Measurements from ENCODE around the gene SLC35F3. TPM values are rescaled to one million over a fixed set of nuclear protein-coding genes. Genes with fewer than 3 reads are reported as not detected.

The SLC35F3 gene
- total RNA-seq, 1 donor from 2014 or later, result 0.36 TPM

GRCh38 chr1:234270581-234271242 lies 366.2 kb downstream of the SLC35F3 start:
- no peak overlapping the region for H3K4me3 Mint-ChIP-seq (ENCODE audit: unreplicated experiment)
- TF ChIP-seq, protein P1, sequence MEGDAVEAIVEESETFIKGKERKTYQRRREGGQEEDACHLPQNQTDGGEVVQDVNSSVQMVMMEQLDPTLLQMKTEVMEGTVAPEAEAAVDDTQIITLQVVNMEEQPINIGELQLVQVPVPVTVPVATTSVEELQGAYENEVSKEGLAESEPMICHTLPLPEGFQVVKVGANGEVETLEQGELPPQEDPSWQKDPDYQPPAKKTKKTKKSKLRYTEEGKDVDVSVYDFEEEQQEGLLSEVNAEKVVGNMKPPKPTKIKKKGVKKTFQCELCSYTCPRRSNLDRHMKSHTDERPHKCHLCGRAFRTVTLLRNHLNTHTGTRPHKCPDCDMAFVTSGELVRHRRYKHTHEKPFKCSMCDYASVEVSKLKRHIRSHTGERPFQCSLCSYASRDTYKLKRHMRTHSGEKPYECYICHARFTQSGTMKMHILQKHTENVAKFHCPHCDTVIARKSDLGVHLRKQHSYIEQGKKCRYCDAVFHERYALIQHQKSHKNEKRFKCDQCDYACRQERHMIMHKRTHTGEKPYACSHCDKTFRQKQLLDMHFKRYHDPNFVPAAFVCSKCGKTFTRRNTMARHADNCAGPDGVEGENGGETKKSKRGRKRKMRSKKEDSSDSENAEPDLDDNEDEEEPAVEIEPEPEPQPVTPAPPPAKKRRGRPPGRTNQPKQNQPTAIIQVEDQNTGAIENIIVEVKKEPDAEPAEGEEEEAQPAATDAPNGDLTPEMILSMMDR (IDR thresholded peaks at IDR 0.05; ENCODE audit: unreplicated experiment), result no peak
- H3K9me3 Mint-ChIP-seq (ENCODE audit: unreplicated experiment), result no peaks in the 10 kb centered on the region
- DNase-seq (ENCODE audit: low spot score), result no peak
- H3K4me1 Mint-ChIP-seq (ENCODE audit: unreplicated experiment), result no peaks in the 10 kb centered on the region
- H3K27me3 Mint-ChIP-seq (ENCODE audit: unreplicated experiment), result peaks cover 2% of the 10 kb centered on the region
- H3K27ac Mint-ChIP-seq (ENCODE audit: unreplicated experiment), result no peak overlapping the region
- H3K36me3 Mint-ChIP-seq (ENCODE audit: low read depth, unreplicated experiment), result peaks cover 4% of the 10 kb centered on the region

- no peak for DNase-seq (ENCODE audit: low spot score)
- H3K27me3 Mint-ChIP-seq (ENCODE audit: unreplicated experiment), result no peaks in the 10 kb centered on the region
- no peaks in the 10 kb centered on the region for H3K9me3 Mint-ChIP-seq (ENCODE audit: unreplicated experiment)
- H3K4me3 Mint-ChIP-seq (ENCODE audit: unreplicated experiment), result no peak overlapping the region
- H3K4me1 Mint-ChIP-seq (ENCODE audit: unreplicated experiment), result no peaks in the 10 kb centered on the region
- TF ChIP-seq, protein P1 (IDR thresholded peaks at IDR 0.05; ENCODE audit: unreplicated experiment), result no peak
- H3K27ac Mint-ChIP-seq (ENCODE audit: unreplicated experiment), result no peak overlapping the region
- H3K36me3 Mint-ChIP-seq (ENCODE audit: low read depth, unreplicated experiment), result peaks cover 4% of the 10 kb centered on the region
Measured at GRCh38 chr1:234271243-234271606, 366.7 kb downstream of the SLC35F3 start.

DNA sequence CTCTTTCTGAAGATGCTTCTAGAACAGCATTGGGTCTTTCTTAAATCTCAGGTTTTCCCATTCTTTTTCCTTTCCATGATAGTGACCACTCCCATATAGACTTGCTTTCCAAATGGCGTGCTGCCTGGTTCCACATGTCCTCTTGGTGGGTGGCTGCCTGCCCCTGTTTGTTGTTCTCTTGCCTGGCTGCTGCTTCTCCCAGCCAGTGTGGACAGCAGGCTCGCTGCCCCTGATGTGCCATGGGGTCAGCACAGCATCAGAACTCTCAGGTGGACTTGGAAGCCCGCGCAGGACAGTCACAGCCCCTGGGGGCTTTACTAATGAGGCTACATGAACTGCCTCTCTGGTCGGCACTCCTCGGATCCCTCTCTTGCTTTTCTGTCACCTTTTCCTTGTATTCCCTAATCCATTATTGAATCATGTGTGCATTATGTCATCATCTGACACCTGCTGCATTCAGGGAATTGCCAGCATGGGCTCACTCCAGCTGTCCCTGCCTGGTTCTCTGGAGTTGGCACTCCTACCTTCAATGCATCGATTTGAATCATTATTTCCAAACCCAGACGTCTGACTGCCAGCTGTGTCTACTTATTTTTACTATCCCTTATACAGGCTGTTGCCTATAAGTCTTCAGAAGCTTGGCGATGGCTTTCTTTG lies 368.3 kb downstream of the SLC35F3 start:
- H3K36me3 Mint-ChIP-seq (ENCODE audit: low read depth, unreplicated experiment), result peaks cover 4% of the 10 kb centered on the region
- H3K4me1 Mint-ChIP-seq (ENCODE audit: unreplicated experiment), result no peaks in the 10 kb centered on the region
- H3K4me3 Mint-ChIP-seq (ENCODE audit: unreplicated experiment), result no peak overlapping the region

DNA sequence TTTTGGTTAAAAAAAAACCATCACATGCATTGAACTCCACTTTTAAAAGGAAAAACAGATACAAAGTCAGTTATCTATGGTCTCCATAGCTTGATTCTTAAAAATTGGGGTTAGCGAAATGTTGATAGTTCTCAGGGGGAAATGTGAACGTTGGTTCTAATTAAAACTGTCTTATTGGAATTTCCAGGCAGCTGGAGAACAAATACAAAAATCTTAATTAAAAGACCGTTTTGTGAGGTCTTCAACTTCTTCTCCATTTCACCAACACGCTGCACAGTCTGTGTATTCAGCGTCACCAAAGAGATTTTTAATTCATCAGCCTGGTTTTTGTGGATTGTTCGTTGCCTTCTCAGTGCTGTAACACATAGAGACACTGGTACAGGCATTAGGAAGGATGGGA lies 369.5 kb downstream of the SLC35F3 start:
- H3K4me3 Mint-ChIP-seq (ENCODE audit: unreplicated experiment), result no peak overlapping the region
- TF ChIP-seq, protein P1 (IDR thresholded peaks at IDR 0.05; ENCODE audit: unreplicated experiment), result no peak
- no peaks in the 10 kb centered on the region for H3K4me1 Mint-ChIP-seq (ENCODE audit: unreplicated experiment)
- no peak overlapping the region for H3K27ac Mint-ChIP-seq (ENCODE audit: unreplicated experiment)
- peaks cover 4% of the 10 kb centered on the region for H3K36me3 Mint-ChIP-seq (ENCODE audit: low read depth, unreplicated experiment)
- DNase-seq (ENCODE audit: low spot score), result no peak
- no peaks in the 10 kb centered on the region for H3K27me3 Mint-ChIP-seq (ENCODE audit: unreplicated experiment)
- no peaks in the 10 kb centered on the region for H3K9me3 Mint-ChIP-seq (ENCODE audit: unreplicated experiment)

More for the DNA sequence above, 368.3 kb downstream of the SLC35F3 start:
- TF ChIP-seq, protein P1 (IDR thresholded peaks at IDR 0.05; ENCODE audit: unreplicated experiment), result no peak
- no peaks in the 10 kb centered on the region for H3K27me3 Mint-ChIP-seq (ENCODE audit: unreplicated experiment)
- no peak overlapping the region for H3K27ac Mint-ChIP-seq (ENCODE audit: unreplicated experiment)
- DNase-seq (ENCODE audit: low spot score), result no peak
- no peaks in the 10 kb centered on the region for H3K9me3 Mint-ChIP-seq (ENCODE audit: unreplicated experiment)

DNA sequence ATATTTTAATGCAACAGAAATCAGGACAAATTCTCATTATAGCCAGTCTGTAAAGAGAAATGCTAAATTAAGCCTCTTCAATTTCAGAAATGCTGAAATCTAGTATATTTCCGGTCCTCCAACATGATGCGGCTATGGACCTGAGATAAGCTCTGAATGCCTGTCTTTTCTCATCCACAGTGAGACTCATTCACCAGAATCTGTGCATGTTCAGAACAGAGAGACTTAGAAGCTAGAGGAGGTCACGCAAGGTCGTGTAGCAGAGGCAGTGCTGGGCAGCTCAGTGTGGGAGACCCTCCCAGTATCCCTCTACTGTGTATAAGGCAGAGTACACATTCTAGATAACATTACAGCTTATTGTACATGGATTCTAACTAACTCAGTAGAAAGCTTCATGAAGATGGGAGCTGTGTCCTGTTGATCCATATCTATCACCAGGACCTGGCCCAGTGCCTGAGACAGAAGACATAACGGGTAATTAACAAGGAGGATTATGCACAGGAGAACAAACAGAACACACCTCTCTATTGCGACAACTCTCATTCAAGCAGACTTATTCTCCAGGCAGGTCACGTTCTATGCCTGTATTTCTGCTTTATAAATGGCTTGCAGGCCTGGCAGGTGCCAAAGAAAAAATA lies 371.8 kb downstream of the SLC35F3 start:
- Mint-ChIP-seq H3K27me3 (ENCODE audit: unreplicated experiment) (no peaks in the 10 kb centered on the region), H3K4me3 (ENCODE audit: unreplicated experiment) (no peak overlapping the region), H3K4me1 (ENCODE audit: unreplicated experiment) (no peaks in the 10 kb centered on the region), H3K36me3 (ENCODE audit: low read depth, unreplicated experiment) (no peaks in the 10 kb centered on the region), H3K27ac (ENCODE audit: unreplicated experiment) (no peak overlapping the region), H3K9me3 (ENCODE audit: unreplicated experiment) (no peaks in the 10 kb centered on the region)
- TF ChIP-seq, protein P1 (IDR thresholded peaks at IDR 0.05; ENCODE audit: unreplicated experiment), result no peak
- DNase-seq (ENCODE audit: low spot score), result no peak
